Activated CD4-positive, alpha-beta T cell treated with anti-CD3 and anti-CD28 coated beads, Interleukin-2, amount 10 ng/mL, durations not matched to agents 24 days and 14 days (primary cell): Measurements from ENCODE around the gene TCF7. TPM values are rescaled to one million over a fixed set of nuclear protein-coding genes. Genes with fewer than 3 reads are reported as not detected.
A peak's percentile ranks its signal among the peaks of the same experiment; 100 is the strongest.

Source experiments
- DNase-seq: peaks from one replicate; pipeline ENCODE4 v3.0.0; 2022
- H3K27ac Mint-ChIP-seq: one replicate; pipeline ENCODE4 v1.8.0; 2022; ENCODE audit warnings: mild to moderate bottlenecking, mixed read lengths
- H3K27me3 Mint-ChIP-seq: one replicate; pipeline ENCODE4 v1.8.0; 2022; ENCODE audit warnings: mixed read lengths
- H3K36me3 Mint-ChIP-seq: one replicate; pipeline ENCODE4 v1.8.0; 2022; ENCODE audit warnings: low read depth, mild to moderate bottlenecking, mixed read lengths
- H3K4me1 Mint-ChIP-seq: one replicate; pipeline ENCODE4 v1.8.0; 2021; ENCODE audit warnings: mixed read lengths
- H3K4me3 Mint-ChIP-seq: one replicate; pipeline ENCODE4 v1.8.0; 2022; ENCODE audit warnings: mild to moderate bottlenecking, moderate library complexity, mixed read lengths
- H3K9me3 Mint-ChIP-seq: one replicate; pipeline ENCODE4 v1.8.0; 2021; ENCODE audit warnings: mixed read lengths
- intact Hi-C: fragments of 100-400 bp; cut with micrococcal nuclease; formaldehyde crosslinking; loops from one replicate; pipeline ENCODE4 v1.15.1; 2023
- total RNA-seq: library from RNA; stranded (reverse); gene quantifications from 2 replicates; pipeline ENCODE4 v1.2.3, GENCODE V29; 2022

The TCF7 gene
- total RNA-seq, 1 donor from 2014 or later, result 112 TPM

DNA sequence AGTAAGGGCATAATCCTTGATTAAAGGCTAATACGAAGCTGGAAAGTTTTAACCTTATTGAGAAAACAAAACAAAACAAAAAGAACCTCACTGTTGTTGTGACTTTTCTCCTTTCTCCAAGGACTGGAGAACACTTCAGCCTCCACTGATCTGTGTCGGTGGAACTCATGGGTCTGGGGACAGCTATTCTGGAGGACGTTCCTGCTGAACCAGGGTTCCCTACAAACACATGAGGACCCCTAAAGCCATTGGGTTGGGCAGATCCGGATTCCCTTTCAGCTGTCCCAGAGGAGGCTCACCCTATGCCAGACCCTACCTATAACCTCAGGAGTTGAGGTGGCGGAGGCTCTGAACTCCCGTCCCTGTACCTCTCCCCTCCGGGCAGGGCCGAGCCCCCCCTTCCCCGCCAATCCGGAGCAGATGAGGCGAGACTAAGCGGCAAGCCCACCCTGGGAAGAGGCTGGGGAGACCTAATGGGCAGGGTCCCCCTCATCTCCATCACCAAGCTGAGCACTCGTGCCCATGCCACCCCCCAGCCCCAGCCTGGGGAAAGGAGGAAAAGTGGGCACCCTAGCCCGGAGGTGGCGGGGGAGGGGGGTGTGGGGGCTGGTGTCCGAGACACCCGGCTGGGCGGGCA, 1.6 kb upstream of the TCF7 start:
- H3K36me3 Mint-ChIP-seq, result peaks cover 23% of the 10 kb centered on the region
- peak overlapping the region; percentile 70 for H3K4me3 Mint-ChIP-seq
- intact Hi-C loops, result loop anchor here (1.0 kb wide), 4 partner anchors 9 to 26 kb away; no protein-coding TSS in a partner anchor
- H3K9me3 Mint-ChIP-seq, result no peaks in the 10 kb centered on the region
- DNase-seq, result no peak
- peaks cover 52% of the 10 kb centered on the region for H3K4me1 Mint-ChIP-seq
- peaks cover 11% of the 10 kb centered on the region for H3K27me3 Mint-ChIP-seq
- peak overlapping the region; percentile 87 for H3K27ac Mint-ChIP-seq

DNA sequence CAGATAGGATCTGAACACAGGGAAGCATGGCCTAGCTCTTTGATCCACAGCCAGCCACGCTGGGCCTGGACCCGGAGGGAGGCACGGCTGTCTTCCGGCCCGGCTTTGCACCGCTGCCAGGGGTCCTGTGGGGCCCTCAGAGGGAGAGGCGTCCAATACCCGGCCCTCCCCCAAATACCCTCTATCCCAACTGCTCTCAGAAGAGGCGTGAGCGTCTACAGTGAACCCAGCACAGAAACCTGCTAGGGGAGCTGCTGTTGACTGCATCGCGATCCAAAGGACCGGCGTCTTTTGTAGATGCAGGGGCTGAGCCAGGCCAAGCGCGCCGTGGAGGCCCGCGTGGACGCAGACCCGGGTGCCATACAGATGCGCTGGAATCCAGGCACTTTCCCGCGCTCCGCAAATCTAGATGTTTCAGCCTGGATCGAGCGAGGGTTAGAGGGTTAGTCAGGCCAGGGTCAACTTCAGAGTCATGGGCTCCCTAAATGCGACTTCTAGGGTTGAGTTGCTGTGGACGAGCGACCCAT, 1.1 kb upstream of the TCF7 start:
- H3K9me3 Mint-ChIP-seq, result no peaks in the 10 kb centered on the region
- H3K4me3 Mint-ChIP-seq, result peak overlapping the region; percentile 87
- DNase-seq, result peak; percentile 73
- H3K36me3 Mint-ChIP-seq, result peaks cover 28% of the 10 kb centered on the region
- intact Hi-C loops, result no loop called here
- H3K4me1 Mint-ChIP-seq, result peaks cover 58% of the 10 kb centered on the region
- H3K27me3 Mint-ChIP-seq, result peaks cover 11% of the 10 kb centered on the region
- H3K27ac Mint-ChIP-seq, result peak overlapping the region; percentile 89

DNA sequence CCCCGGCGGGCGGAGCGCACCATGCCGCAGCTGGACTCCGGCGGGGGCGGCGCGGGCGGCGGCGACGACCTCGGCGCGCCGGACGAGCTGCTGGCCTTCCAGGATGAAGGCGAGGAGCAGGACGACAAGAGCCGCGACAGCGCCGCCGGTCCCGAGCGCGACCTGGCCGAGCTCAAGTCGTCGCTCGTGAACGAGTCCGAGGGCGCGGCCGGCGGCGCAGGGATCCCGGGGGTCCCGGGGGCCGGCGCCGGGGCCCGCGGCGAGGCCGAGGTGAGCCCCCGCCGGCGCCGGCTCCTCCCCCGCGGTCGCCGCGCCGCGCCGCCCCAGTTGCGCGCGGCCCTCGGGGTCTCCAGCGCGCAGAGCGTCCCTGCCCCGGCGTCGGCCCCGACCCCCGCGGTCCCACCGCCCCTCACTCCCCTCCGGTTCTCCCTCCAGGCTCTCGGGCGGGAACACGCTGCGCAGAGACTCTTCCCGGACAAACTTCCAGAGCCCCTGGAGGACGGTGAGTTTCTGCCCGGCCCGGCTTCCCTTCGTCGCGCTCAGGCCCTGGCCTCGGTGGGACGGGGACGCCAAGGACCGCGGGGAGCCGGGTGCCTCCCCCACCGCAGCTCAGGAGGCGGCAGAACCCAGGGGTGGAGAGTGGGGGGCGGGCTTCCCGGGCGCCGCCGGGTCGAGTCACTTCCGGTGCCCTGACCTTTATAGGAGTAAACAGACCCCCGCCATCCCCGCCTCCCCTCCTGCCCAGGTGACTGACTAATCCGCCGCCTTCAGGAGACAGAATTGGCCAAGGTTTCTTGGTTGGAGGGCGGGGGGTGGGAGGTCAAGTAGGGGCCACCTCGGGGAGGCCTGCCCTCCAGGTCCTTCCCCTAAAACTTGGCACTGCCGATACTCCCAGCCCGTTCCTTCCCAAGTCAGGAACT, 665 bp downstream of the TCF7 start:
- H3K4me1 Mint-ChIP-seq, result peaks cover 70% of the 10 kb centered on the region
- intact Hi-C loops, result loop anchor here (1.0 kb wide), 1 partner anchor 23 kb away; no protein-coding TSS in a partner anchor
- peak; percentile 90 for DNase-seq
- H3K27me3 Mint-ChIP-seq, result peaks cover 16% of the 10 kb centered on the region
- H3K4me3 Mint-ChIP-seq, result peak overlapping the region; percentile 79
- H3K9me3 Mint-ChIP-seq, result no peaks in the 10 kb centered on the region
- peak overlapping the region; percentile 80 for H3K27ac Mint-ChIP-seq
- peaks cover 45% of the 10 kb centered on the region for H3K36me3 Mint-ChIP-seq

DNA sequence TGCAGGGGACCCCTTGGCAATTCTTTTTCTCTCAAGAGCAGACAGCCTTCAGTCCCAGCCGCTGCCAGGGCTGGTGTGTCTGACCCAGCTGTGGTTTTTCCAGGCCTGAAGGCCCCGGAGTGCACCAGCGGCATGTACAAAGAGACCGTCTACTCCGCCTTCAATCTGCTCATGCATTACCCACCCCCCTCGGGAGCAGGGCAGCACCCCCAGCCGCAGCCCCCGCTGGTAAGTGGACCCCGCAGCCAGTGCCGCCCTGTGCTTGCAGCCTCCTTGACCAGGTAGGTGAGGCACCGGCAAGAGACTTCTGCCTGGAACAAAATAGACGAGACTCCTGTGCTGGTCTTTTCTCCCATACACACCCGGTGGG, 1.3 kb downstream of the TCF7 start:
- Mint-ChIP-seq H3K9me3 (no peaks in the 10 kb centered on the region), H3K27me3 (peaks cover 16% of the 10 kb centered on the region), H3K4me1 (peaks cover 69% of the 10 kb centered on the region), H3K27ac (peak overlapping the region; percentile 80), H3K4me3 (peak overlapping the region; percentile 79), H3K36me3 (peaks cover 52% of the 10 kb centered on the region)
- DNase-seq, result peak; percentile 71
- intact Hi-C loops, result no loop called here

DNA sequence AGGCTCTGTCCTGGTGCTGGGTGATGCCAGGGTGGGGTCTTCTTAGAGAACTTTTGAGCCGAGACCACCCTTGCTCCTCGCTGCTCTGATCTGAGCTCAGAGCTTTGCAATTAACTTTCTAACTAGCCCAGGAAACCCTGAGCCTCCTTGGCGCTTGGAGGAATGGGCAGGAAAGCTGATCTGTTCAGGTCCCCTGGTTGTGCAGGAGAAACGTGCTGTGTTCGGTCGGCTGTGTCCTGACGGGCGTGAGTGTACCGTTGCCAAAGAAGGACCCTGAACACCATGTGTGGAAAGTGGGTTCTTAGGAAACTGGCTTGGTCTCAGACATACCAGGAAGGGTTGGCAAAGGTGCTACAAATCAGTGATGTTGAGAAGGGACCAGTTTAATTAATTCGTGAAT, 1.8 kb downstream of the TCF7 start:
- peaks cover 68% of the 10 kb centered on the region for H3K4me1 Mint-ChIP-seq
- no peak for DNase-seq
- H3K27me3 Mint-ChIP-seq, result peaks cover 18% of the 10 kb centered on the region
- H3K27ac Mint-ChIP-seq, result peak overlapping the region; percentile 80
- H3K9me3 Mint-ChIP-seq, result no peaks in the 10 kb centered on the region
- H3K4me3 Mint-ChIP-seq, result peak overlapping the region; percentile 79
- H3K36me3 Mint-ChIP-seq, result peaks cover 56% of the 10 kb centered on the region
- intact Hi-C loops, result no loop called here

DNA sequence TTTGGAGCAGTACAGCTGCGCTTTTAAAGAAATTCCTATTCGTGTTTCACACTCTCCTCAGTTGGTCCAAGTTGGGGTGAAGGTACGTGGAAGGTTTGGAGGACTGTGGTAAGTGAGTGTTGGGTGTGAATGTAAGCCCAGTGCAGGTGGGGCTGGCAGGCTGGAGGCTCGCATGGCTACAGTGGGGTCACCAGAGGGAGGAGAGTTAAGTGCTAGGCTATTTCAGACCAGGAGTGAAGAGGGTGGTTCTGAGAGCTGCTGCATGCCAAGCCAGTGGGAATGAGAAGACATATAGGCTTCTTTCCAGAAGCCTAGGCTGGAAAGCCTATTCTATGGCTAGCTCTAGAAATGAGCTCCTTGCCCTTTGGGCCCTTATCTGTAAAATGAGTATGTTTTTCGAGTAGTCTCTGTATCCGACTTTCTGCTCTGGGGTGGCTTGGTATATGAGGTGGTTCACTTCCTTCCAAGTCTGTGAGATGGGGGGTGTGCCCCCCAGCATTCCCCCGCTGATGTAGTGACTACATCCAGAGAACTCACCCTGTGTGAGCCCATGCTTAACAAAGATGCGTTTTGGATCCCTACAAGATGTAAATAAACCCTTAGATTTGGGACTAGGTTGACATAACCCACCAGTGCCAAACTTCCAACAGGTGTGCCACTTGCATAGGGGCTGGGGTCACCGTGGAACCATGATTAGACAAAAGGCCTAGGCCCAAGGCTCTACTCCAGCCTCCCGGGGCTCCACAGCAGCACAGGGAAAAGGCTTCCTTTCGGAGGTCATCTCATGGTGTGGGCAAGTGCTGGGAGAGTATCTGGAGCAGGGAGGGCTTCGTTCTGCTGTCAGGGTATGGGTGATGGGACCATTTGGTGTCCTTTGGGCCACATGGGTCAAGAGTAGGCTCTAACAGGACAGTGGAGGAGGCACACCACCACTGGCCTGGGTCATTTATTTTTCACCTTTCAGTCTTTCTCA, 2.6 kb downstream of the TCF7 start:
- H3K36me3 Mint-ChIP-seq, result peaks cover 61% of the 10 kb centered on the region
- intact Hi-C loops, result no loop called here
- H3K27me3 Mint-ChIP-seq, result peaks cover 19% of the 10 kb centered on the region
- peak overlapping the region; percentile 79 for H3K4me3 Mint-ChIP-seq
- peak overlapping the region; percentile 62 for H3K27ac Mint-ChIP-seq
- H3K9me3 Mint-ChIP-seq, result no peaks in the 10 kb centered on the region
- DNase-seq, result no peak
- H3K4me1 Mint-ChIP-seq, result peaks cover 66% of the 10 kb centered on the region

GRCh38 chr5:134118212-134118835, 3.8 kb downstream of the TCF7 start:
- Mint-ChIP-seq H3K27me3 (peaks cover 18% of the 10 kb centered on the region), H3K9me3 (no peaks in the 10 kb centered on the region), H3K4me1 (peaks cover 66% of the 10 kb centered on the region), H3K27ac (no peak overlapping the region), H3K36me3 (peaks cover 67% of the 10 kb centered on the region), H3K4me3 (peak overlapping the region; percentile 79)
- intact Hi-C loops, result loop anchor here (1.0 to 2.0 kb wide), 2 partner anchors 9 to 14 kb away; no protein-coding TSS in a partner anchor
- no peak for DNase-seq

DNA sequence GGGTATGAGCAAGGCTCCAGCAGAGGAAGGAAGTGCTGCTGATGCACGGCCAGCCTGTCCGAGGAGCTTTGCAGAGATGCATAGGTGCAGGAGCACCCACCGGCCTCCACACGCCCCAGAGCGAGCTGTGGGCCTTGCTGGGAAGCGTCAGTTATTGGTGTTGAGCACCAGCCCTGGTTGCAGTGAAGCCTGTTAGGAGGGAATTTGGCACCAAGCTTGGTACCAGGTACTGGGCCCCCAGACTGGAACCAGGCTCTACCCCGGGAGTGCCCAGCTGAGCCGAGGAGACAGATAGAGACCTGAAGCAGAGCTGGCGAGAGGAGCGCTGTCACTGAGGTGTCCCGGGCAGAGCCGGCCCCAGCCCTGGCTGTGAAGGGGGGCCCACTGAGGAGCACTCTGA, 5.2 kb downstream of the TCF7 start:
- peak overlapping the region; percentile 50 for H3K27ac Mint-ChIP-seq
- intact Hi-C loops, result loop anchor here (2.0 kb wide), 1 partner anchor 13 kb away; no protein-coding TSS in a partner anchor
- peaks cover 14% of the 10 kb centered on the region for H3K27me3 Mint-ChIP-seq
- no peaks in the 10 kb centered on the region for H3K9me3 Mint-ChIP-seq
- H3K4me1 Mint-ChIP-seq, result peaks cover 66% of the 10 kb centered on the region
- H3K36me3 Mint-ChIP-seq, result peaks cover 77% of the 10 kb centered on the region
- peak; percentile 65 for DNase-seq
- peak overlapping the region; percentile 79 for H3K4me3 Mint-ChIP-seq

DNA sequence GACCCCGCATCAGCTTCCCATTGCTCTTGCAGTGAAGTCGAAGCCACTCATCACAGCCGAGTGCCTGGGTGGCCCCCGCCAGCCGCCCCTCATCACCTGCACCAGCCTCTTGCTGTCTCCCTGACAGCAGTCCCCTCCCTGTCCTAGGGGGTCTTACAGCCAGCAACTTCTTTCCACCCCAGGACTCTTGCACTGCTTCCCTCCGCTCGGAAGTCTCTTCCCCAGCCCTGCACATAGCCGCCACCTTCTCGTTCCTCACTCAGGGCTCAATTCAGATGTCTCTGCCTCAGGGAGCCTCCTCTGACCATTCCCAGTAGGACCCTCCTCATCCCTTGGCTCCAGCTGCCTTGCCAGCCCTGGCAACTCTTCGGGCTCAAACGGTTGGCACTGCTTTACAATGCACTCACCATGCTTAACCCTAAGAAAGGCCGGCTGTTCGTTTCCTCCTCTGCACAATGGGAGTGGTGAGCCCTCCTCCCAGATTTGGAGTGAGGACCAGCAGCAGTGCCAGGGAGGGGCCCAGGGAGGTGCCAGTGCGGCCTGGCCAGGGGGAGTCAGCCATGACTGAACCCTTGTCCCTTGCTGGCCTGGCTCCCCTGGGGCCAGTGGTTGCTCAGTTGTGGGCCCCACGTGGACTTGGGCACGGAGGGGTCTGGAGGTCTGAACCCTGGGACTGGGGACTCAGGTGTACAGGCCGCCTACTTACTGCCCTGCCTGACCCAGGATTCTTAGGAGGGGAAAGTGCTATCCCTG, 6.1 kb downstream of the TCF7 start:
- Mint-ChIP-seq H3K27ac (peak overlapping the region; percentile 50), H3K27me3 (peaks cover 14% of the 10 kb centered on the region), H3K4me1 (peaks cover 73% of the 10 kb centered on the region), H3K36me3 (peaks cover 80% of the 10 kb centered on the region), H3K9me3 (no peaks in the 10 kb centered on the region), H3K4me3 (peak overlapping the region; percentile 79)
- intact Hi-C loops, result no loop called here
- no peak for DNase-seq

- Mint-ChIP-seq H3K27ac (peak overlapping the region; percentile 70), H3K36me3 (peaks cover 78% of the 10 kb centered on the region), H3K4me3 (peak overlapping the region; percentile 79), H3K4me1 (peaks cover 80% of the 10 kb centered on the region), H3K9me3 (no peaks in the 10 kb centered on the region), H3K27me3 (peaks cover 11% of the 10 kb centered on the region)
- intact Hi-C loops, result no loop called here
- DNase-seq, result peak; percentile 81
Measured at GRCh38 chr5:134122530-134122929, 8.0 kb downstream of the TCF7 start.

GRCh38 chr5:134123360-134123759, 8.9 kb downstream of the TCF7 start:
- Mint-ChIP-seq H3K36me3 (peaks cover 76% of the 10 kb centered on the region), H3K27ac (peak overlapping the region; percentile 62), H3K27me3 (peaks cover 9% of the 10 kb centered on the region), H3K4me1 (peaks cover 78% of the 10 kb centered on the region), H3K9me3 (no peaks in the 10 kb centered on the region), H3K4me3 (peak overlapping the region; percentile 79)
- intact Hi-C loops, result no loop called here
- no peak for DNase-seq

DNA sequence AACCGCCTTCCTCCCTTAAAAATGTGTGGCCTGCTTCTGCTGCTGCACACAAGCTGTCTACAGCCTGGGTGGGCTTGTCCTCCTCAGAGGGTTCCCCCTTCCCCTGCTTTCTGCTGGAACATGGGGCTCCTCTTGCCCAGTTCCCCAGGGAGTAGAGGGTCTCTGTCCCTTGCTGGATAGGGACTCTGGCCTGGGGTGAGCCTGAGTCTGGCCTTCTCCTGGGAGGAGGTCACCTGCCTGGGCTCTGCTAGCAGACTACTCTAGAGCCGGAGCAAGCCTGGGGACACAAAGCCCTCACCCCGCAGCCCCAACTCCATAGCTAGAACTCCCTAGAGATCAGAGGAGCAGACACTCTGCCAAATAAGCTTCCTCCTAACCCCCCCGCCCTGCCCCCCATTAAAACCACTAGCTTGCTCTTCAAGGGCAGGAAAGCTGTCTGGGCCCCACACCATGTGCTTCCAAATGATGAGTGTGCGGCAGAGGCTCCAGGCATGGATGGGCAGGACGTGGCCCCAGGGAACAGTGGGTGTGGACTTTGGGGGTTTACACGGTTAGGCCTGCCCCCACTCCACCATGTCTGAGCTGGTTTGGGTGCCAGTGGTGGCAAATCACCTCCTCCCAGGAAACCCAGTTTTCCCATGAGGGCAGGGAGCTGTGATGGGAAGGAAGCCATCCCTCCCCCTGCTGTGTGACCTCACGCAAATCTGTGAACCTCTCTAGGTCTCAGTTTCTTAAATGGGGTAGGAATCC, 10.0 kb downstream of the TCF7 start:
- Mint-ChIP-seq H3K4me1 (peaks cover 80% of the 10 kb centered on the region), H3K36me3 (peaks cover 72% of the 10 kb centered on the region), H3K27me3 (peaks cover 8% of the 10 kb centered on the region), H3K9me3 (no peaks in the 10 kb centered on the region), H3K4me3 (peak overlapping the region; percentile 79), H3K27ac (peak overlapping the region; percentile 91)
- intact Hi-C loops, result no loop called here
- DNase-seq, result no peak
